HG03521 (cell line): ENCODE measurements around the gene TNFSF4.
"Not testable (repeated sequence)": the region's sequence is repeated elsewhere in the genome, so short reads cannot be mapped to it uniquely, and the experiment has no call there.

Experiments
- ATAC-seq: cut with Tn5 transposase; IDR thresholded peaks from one replicate; pipeline ENCODE4 v1.9.1; 2021; ENCODE audit warnings: mild to moderate bottlenecking, moderate library complexity; ENCODE audit not compliant: unreplicated experiment

The TNFSF4 gene, protein sequence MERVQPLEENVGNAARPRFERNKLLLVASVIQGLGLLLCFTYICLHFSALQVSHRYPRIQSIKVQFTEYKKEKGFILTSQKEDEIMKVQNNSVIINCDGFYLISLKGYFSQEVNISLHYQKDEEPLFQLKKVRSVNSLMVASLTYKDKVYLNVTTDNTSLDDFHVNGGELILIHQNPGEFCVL

DNA sequence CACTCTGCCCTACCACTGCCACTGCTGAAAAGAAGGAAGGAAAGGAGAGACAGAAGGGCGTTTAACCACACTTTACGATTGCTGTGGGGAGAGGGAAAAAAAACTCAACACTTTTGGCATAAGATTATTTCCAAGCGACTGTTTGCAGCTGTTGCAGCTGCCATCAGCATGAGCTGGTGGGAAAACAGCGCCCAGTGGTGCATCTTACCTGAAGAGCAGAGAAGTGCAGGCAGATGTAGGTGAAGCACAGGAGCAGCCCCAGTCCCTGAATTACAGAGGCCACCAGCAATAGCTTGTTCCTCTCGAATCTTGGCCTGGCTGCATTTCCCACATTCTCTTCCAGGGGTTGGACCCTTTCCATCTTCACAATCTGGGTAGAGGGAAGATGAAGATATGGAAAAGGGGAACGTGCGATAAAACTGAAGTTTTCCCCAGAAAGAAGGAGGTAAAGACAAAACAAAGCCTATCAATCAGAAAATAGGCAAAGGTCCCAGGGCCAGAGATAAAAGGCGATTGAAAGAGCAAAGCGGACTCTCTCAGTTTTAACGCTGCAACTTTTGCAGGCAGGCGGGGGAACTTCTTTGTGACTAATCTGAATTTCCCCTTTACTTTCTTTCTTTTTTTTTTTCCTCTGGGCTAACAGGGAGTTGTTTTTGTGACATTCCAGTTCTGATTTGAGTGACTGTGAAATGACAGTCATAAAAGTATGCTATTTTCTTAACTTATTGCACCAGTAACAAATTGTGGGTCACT lies at the start of gene TNFSF4:
Gene TNFSF4 (minus strand): TSS at position 516 of the 753 bp plus-strand sequence. CDS start 155 bp downstream, at position 361.
- ATAC-seq, result no peak

DNA sequence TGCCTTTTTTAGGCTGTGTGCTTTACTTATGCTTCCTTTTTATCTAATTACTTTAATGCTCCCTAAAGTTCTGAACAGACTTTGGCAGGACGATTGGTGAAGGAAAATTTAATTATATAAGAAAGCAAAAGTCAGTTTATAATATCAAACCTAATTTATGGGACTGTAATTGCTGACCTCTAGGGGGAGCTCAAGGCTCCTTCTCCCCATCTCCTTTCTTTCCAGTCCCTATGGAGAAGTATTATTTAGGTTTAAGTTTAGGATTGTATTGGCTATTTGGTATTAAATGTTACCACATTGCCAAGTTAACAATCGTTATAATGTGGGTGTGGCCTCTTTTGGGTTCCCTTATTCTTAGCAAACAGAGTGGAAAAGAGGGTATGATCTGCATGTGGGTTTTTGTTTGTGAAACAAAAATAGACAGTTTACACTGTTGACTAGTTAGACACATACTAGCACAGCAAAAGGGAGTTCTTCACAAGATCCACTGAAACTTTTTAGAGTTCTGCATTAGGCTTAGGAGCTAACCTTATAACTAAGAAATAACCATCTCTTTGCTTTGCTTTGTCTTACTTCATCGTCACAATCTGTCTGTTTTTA lies 48.2 kb upstream of the TNFSF4 start:
- ATAC-seq, result no peak

DNA sequence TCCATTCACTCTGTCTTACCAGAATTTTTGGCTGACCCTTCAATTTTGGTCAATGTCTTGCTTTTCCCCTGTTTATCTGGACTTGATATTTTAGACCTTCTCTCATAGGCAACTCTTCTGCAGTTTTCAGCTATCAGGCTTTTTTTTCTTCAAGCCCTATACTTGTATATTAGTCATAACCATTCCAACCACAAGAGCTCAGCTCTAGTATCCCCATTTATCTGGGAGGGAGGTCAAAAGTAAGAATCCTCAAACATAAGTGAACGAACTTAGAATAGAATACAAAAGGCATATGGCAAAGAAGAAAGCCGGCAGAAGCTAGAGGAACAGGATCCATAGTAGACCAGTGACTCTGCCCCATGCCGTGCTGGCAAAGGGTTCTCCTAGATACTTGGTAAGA lies 45.9 kb upstream of the TNFSF4 start:
- ATAC-seq, result no peak

DNA sequence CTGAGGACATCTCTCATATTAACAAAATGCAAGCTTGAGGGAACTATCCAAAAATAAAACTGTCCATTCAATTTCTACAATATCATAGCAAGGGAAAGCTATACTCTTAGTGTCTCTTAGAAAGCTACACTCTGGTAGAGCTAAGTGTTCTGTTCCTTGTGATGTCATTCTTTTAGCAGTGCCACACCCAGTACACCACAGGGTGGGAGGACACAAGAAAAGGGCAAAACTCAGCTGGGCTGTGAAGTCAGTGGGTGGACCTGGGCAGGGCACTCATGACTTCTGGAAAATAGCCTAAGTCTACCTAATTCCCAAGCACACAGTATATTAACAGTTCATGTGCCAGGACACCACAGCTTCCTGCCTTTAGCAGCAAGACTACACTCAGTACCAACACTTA lies 42.2 kb upstream of the TNFSF4 start:
- ATAC-seq, result no peak

DNA sequence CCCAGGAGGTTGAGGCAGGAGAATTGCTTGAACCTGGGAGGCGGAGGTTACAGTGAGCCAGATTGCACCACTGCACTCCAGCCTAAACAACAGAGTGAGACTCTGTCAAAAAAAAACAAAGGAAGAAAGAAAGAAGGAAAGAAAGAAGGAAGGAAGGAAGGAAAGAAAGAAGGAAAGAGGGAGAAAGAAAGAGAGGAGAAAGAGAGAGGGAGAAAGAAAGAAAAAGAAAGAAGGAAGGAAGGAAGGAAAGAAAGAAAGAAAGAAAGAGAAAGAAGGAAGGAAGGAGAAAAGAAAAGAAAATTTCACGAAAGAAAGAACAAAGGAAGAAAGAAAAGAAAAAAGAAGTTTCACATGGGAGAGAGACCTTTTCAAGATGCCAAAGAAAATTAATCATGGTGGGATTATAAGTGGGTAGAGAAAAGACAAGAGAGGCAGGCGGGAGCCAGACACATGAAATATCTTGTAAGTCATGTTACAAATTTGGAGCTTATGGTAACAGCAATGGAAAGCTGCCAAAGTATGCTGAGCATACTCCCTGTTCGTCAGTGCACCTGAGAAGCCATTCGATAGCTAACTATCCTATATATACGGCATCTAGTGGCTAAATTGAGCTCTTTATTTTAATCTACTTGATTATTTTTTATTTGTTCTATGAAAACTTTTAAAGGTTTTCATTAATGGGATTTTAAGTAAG lies 41.3 kb upstream of the TNFSF4 start:
- no peak for ATAC-seq

DNA sequence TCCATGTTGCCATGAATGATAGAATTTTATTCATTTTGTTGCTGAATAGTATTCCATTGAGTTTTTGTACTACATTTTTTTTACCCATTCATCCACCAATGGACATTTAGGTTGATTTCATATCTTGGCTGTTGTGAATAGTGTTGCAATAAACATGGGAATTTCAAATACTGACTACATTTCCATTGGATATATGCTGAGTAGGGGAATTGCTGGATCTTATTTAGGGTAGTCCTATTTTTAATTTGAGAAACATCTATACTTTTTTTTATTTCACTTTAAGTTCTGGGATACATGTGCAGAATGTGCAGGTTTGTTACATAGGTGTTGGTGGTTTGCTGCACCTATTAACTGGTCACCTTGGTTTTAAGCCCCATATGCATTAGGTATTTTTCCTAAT lies 38.8 kb upstream of the TNFSF4 start:
- no peak for ATAC-seq

DNA sequence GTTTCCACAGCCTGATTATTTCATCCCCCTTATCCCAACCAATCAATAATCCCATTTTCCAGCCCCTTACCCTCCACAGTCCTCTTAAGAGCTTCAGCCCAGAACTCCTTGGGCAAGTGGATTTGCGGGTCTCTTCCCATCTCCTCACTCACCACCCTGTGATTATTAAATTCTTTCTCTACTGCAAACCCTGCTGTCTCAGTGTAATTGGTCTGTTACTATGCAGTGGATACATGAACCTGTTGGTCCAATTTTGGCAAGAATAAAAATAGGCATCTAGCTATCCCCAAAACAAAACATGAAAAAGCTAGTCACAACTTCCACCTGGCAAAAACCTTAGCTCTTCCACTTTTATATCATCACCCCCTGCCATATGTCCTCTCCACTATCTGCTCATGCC lies 36.2 kb upstream of the TNFSF4 start:
- ATAC-seq, result no peak

DNA sequence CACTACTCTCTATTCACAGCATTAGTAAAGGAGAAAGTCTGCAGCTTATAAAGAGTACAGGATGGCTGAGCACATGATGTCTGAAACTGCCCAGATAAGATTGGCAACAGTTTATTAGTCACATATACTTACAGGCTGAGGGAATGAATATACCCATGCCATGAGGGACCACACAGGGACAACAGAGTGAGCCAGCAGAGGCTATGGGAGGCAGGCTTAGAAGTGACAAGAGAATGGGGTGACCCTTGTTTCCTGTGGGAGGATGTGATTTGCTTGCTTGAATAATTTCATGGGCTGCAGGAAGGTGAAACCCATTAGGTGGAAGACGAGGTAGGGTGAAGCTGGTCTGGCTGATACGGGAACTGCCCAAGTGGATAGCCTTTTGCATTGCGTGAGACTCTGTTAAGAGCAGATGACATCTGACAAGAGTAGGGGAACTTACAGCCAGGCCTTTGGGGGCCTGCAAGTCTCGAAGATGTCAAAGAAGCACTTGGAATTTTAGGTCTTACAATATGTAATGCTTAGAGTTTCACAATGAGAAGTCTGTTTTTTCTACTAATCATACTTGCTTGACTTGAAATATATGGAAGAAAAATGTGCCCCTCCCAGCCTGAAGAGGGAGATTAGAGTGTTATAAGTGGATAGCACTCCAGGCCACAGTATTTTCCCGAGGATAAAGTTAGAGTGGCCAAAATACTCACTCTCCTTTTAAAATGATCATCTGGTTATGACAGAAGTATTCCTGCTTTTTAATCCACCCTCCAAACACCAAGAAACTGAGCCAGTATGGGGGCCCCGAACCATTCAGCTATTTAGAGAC lies 34.6 kb upstream of the TNFSF4 start:
- no peak for ATAC-seq

DNA sequence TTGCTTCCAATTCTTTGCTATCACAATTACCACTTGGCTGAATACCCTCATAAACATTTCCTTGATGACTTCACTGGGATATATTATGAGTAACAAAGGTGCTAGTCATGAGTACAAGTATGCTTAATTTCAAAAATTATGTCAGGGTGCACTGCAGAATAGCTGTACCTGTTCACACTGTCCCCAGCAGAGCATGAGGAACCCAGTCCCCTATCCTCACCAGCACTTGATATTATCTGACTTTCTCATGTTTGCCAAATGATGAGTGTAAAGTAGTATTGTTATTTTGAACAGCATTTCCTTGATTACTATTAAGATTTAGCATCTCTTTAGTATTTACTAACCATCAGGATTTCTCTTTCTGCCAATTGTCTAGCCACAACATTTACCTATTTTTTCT lies 33.5 kb upstream of the TNFSF4 start:
- ATAC-seq, result no peak

DNA sequence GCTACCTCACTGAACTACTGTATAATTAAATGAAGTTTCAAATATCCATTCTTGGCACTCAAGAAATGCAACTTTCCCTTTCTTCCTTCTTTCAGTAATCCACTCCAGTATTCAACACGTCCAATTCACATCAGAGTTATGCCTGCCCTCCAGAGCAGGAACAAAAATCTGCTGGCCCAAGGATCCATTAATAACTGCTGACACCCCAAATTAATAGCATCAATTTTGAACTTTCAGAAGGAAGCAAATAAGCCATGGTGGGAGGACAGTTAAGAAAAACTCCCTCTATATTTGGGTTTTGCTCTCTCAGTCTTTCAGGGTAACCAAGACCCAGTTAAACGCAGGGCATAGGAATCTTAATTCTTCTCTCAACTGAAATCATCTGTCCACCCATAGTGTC lies 31.9 kb upstream of the TNFSF4 start:
- ATAC-seq, result no peak

DNA sequence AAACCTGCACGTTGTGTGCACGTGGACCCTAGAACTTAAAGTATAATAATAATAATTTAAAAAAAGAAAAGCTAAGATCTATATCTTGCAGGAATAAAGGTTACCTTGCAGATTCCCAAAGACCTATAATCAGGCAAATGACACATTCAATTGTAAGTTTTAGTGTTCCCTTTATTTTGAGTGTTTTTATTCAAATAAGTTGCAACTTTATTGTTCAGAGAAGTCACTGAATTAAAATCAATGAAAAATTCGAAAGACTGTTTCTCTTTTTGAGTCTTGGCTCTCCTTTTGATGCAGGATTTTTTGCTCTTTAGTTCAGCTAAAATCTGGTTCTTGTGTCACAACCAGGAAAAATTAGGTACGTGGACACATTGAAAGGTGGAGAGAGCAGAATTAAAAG lies 27.8 kb upstream of the TNFSF4 start:
- ATAC-seq, result no peak

DNA sequence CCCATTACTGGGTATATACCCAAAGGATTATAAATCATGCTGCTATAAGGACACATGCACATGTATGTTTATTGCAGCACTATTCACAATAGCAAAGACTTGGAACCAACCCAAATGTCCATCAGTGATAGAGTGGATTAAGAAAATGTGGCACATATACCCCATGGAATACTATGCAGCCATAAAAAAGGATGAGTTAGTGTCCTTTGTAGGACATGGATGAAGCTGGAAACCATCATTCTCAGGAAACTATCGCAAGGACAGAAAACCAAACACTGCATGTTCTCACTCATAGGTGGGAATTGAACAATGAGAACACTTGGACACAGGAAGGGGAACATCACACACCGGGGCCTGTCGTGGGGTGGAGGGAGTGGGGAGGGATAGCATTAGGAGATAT lies 27.3 kb upstream of the TNFSF4 start:
- ATAC-seq, result not testable (repeated sequence)

DNA sequence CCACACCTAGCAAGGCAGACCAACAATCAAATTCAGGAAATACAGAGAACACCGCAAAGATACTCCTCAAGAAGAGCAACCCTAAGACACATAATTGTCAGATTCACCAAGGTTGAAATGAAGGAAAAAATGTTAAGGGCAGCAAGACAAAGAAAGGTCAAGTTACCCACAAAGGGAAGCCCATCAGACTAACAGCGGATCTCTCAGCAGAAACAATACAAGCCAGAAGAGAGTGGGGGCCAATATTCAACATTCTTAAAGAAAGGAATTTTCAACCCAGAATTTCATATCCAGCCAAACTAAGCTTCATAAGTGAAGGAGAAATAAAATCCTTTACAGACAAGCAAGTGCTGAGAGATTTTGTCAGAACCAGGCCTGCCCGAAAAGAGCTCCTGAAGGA lies 21.9 kb upstream of the TNFSF4 start:
- ATAC-seq, result not testable (repeated sequence)

DNA sequence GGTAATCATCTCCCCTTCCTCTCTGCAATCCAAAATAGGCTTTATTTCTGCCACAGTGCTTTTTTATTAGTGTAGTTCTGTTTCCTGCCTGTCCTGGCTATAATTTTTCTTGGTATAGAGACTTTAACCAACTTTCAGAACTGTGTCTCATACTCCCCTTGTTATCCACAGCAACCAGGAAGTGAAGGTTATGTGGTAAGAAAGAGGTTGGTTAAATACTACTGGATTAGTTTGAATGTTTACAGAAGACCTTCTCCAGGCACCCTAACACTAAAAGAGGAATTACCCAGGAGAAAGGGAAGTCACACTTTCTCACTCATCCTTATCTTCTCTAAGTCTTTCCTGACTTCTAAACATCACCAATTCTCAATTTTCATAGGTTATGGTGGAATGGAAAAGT lies 17.8 kb upstream of the TNFSF4 start:
- ATAC-seq, result no peak

DNA sequence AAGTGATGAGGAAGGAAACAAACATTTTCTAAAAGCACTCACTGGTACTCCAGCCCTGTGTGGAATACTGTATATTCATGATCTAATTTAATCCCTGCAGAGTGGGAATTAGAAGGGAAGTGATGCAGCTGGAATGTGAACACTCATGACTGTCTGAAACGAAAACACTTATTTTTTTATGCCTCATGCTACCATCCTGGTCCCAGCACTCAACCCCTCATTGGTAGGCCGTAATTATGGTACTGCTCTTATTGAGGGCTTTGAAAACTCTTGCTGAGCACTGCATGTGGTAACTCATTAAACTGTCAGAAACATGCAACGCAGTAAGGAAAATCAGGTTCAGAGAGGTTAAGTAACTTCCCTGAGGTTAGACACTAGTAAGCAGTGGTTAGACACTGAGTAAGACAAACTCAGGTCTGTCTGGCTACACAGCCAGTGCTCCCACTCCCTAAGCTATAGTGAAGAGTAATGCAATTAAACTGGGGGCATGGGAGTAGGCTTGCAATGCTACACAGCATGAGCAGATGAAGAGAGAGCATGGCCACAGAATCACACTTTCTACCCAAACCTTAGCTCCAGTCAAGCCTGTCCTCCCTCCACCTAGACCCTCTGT lies 17.3 kb upstream of the TNFSF4 start:
- no peak for ATAC-seq

DNA sequence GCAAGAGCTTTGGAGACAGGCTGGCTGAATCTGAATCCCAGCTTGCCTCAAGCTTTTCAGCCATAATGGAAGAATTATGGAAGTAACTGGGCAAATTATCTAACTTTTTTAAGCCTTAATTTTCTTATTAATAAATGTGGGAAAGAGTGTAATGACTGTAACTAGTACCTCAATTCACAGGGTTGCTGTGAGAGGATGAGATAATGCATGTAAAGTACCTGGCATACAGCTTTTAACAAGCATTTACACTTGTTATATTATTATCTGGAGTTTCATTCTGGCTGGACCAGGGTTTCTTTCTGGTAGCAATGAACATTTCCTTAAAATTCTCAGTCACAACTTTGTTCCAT lies 15.9 kb upstream of the TNFSF4 start:
- no peak for ATAC-seq

DNA sequence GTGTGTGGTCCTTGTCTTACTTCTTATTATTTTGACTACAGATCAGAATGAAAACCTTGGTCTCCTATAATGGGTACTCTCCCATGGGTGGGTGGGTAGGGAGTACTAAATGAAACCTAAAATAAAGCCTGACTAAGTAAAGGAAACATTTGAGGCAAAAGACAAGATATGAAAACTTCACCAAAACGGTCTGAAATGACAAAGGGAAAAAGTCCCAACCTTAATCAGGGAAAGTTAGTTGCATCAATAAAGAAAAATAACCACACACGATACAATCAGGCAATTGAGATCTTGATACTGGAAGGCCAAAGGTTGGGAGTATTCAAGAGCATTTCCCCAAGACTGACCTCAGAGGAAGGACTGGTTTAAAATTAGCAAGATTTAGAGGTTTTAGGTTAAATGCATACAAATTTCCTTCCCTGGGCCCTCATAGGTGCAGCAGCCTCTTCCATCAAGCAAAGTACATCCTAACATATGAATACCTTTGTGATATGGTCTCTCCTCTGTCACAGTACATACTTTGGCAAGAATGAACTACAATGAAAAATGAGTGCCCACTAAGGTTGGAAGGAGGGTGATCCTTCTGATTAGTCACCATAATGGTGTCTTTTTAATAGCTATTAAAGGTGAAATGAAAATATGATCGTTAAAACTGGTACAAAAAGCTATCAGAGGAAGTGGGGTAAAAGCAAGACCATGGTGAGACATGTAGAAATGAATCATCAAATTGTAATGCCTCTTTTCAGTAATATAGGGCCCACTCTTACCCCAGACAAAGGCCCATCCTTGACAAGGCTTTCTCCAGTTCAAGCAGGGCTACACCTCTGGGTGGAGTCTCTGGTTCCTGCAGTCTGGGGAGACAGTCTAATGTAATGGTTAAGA lies 15.3 kb upstream of the TNFSF4 start:
- ATAC-seq, result no peak

DNA sequence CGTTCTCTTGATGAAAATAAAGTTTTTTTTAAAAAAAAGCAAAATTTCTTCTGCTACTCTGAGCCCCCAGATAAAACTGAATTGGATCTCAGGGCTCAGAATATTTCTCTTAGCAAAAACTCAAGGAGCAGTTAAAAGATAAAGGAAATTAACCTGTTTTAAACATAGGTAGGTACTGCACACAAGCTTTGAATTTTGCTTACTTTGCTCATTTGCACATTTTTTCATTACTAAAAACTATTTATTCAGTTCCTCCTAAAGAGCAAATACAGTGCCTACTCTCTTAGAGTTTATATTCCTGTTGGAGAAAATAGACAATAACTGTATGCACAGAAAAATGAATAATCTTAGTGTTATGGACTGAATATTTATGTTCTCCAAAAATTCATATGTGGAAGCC lies 13.0 kb upstream of the TNFSF4 start:
- no peak for ATAC-seq

DNA sequence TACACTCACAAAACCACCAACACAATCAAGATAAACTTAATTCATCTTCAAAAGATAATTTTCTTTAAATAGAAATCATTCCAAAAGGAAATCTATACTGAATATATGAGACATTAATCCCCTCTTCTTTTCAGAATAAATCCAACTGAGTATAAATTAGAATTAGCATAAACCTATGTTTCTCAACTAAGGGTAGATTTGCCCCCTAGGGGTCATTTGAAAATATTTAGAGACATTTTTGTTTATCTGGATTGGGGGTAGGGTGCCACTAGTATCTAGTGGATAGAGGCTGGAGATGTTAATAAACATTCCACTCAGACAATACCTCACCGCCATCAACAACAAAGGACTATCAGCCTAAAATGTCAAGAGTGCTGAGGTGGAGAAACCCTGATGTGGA lies 6.5 kb upstream of the TNFSF4 start:
- ATAC-seq, result no peak
